Left hindlimb (tissue), 1 donor: Measurements from ENCODE around the gene DMC1.
"Not testable (repeated sequence)": the region's sequence is repeated elsewhere in the genome, so short reads cannot be mapped to it uniquely, and the experiment has no call there.

Source experiments
- DNase-seq: peaks from one replicate; pipeline ENCODE4 v3.0.0-alpha.2; 2018

Gene DMC1

DNA sequence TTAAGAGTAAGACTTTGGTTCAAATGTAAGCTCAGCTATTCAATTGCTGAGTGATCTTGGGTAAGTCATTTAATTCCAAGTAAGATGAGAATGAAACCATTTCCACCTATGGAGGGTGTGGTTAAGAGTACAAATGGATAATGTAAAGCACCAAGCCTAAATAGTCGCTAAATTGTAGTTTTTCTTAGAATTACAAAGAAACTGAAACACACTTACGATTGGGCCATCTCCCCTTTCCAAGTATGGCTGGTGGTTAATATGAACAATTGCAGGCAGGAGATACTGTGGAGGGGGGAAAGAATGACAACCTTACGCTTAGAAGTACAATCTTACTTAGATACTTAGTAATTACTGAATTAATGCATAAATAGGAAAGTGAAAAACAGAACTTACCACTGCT is 72.1 kb downstream of the DMC1 start:
- no peak for DNase-seq

- no peak for DNase-seq
Measured at GRCh38 chr22:38494939-38495338, 75.0 kb downstream of the DMC1 start.

GRCh38 chr22:38494498-38494897 is 75.5 kb downstream of the DMC1 start:
- DNase-seq = no peak

- DNase-seq = no peak
Measured at GRCh38 chr22:38491707-38492348, 78.2 kb downstream of the DMC1 start.

GRCh38 chr22:38490915-38491314 is 79.1 kb downstream of the DMC1 start:
- no peak for DNase-seq

DNA sequence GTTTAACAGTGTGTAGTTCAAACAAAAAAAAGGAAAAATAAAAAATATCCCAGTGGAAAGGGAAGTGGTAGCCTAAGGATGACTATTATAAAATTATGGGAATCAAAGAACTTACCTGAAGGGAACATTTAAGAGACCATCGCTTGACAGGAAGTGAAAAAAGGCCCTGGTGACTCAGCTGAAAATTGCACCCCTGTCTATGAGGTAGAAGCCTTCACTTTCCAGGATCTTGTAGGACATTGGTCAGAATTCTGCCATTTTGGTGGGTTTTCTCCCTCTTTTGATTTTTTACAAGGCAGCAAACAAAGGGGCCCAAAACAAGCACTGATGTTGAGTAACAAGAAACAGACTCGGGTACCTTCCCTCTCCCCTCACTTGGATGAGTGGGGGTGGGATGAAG is 79.5 kb downstream of the DMC1 start:
- DNase-seq = no peak

DNA sequence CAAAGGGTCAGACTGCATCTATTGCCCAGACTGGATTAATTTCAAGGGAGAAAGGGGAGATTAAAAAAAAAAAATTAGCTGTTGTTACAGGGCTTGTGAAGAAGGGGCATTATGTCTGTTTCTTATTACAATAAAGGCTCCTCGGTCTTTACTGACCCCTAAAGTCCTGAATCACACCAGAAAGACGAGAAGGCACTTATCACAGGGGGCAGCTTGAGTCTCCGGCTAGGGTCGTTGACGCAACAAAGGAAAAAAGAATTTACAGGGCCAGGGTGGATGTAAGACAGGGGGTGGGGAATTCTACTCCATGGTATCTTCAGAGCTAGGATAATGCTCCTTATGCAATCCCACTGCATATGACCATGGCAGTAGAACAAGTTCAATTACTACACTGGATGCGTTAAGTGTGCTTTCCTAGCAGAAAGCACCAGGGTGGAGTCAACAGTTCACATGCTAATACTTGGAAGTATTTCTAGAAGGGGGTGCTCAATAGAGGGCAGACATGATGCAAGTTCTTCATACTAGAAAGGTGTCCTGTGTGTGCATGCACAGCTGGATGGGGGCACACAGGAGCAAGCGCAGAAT is 80.3 kb downstream of the DMC1 start:
- no peak for DNase-seq

GRCh38 chr22:38489142-38489541 is 80.8 kb downstream of the DMC1 start:
- DNase-seq = no peak

GRCh38 chr22:38487946-38488345 is 82.0 kb downstream of the DMC1 start:
- DNase-seq = no peak

DNA sequence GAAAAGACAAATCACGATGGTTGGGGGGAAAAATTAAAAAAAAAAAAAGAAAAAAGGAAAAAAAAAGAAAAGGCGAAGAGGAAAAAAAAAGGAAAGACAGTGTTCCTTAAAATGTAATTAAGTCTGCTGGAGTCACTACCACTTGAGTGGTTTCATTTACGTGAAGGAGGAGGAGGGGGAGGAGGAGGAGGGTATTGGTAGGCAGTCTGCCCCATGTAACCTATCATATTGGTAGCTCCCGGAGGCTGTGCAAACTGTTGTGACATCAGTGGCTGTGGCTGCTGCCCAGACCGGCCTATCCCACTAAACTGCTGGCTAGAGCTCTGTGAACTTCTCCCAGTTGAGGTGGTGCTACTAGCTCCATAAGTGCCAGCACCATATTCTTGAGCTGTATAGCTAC is 84.2 kb downstream of the DMC1 start:
- DNase-seq = no peak

DNA sequence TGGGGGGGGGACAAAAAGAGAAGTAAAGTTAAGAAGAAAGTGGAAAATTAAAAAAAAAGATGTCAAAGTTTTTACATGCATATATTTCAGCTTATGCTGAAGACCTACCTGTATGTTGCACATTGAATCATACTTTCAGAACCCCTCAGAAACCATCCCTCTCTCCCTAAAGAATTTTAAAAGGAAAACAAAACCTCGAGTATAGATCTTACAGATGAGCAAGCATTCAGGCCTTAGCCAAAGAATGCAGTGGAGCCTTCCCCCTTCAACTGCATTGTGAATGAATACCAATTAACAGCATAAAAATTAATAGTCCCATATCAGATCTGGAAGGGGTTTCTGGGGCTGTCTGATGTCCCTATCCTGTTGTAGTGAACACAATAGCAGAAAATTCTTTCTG is 85.7 kb downstream of the DMC1 start:
- no peak for DNase-seq

DNA sequence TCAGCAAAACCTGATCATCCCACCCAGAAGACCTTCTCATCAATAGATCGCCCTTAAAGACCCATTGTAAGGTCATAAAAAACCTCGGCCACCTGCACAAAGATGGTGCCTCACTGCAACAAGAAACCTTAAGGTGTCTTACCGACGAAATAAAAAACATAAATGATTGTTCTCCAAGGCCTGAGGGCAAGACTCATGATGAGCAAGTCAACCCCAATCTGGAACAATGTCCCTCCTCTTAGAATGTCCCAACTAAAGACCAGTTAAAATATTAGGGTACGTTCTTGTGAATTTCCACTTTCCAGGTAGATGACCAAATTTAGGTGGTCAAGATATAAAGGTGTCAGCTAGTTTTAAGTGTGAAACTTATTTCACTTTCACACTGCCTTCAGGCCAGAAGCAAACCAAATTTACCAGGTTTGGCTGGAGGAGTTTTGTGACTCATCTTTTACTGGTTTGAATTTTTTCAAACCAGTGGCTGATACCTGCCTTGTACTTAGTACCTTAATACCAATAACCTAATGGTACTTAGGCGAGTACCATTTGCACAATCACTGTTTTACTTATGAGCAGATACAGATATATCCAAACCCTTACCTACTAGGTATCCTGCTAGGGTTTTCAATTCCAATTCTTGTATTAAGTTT is 87.2 kb downstream of the DMC1 start:
- DNase-seq = no peak

GRCh38 chr22:38481871-38482332 is 88.1 kb downstream of the DMC1 start:
- DNase-seq = no peak

DNA sequence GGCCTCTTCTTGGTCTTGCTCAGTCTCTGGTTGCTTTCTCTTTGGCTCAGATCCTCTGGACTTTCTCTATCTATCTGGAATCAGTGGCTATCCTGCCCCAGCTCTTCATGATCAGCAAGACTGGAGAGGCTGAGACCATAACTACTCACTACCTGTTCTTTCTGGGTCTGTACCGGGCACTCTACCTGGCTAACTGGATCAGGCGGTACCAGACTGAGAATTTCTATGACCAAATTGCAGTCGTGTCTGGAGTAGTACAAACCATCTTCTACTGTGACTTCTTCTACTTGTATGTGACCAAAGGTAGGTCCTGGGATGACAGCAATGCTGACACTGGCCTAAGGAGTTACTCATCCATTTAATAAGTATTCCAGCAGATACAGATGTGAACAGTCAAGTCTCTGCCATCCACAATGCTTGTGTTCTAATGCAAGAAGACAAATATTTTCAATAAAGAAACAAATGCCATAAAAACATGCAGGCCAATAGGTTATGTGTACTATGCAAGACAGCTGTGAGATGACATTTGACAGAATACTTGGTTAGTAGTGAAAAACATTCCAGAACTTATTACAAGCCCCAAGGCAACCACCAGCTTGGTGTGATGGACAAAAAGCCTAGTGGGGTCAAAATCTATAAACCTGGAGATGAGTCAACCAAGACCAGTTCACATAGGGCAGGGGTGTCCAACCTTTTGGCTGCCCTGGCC is 88.7 kb downstream of the DMC1 start:
- no peak for DNase-seq

DNA sequence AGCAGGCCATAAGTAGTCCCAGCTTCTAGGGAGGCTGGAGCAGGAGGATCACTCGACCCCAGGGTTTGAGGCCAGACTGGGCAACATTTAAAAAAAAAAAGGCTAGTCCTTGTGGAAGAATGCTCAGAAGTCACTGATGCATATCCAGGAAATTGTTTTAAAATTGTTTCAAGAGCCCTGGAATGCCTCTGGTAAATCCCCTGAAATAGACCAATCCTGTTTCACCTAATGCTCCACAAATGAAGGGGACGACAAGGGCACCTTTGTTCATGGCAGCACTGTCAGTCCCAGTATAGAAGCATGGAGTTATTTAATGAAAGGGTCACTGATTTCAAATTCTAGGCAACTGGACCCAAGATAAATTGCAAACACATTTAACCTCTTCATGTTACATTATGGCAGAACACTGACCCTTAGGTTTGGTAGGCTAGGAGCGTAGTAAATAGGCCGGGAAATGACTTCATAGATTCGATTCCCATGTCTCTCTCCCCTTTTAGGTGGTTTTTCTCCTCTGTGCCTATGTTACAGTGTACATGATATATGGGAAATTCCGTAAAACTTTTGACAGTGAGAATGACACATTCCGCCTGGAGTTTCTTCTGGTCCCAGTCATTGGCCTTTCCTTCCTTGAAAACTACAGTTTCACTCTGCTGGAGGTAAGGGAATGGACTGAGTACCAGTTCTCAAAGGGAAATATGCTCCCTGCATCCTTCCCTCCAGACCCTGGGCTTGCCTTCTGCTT is 90.7 kb downstream of the DMC1 start:
- no peak for DNase-seq

GRCh38 chr22:38477585-38477984 is 92.4 kb downstream of the DMC1 start:
- no peak for DNase-seq

DNA sequence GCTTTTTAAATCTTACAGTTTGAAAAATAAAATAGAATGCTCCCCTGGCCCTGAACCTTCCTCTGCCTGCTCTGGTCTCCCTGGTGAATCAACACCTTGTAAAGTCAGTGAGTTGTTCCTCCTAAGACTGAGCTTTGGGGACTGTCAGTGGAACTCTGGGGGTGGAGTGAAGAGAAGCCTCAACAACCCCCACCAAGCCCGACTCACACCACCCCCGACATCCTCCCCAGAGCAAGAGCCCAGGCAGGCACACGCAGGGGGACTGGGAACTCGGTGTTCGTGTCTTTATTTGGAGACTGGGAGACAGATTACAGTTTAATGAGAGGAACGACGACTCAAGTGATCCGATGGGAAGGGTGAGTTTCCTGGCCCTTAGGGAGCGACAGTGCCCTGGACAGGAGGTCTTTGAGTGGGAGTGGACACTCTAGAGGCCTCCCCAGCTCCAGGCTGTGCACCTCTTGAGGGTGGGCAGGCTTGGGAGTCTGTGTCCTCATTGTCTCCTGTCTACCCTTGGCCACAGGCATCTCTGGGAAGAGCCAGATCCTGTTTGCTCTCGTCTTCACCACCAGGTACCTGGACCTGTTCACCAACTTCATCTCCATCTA is 95.9 kb downstream of the DMC1 start:
- no peak for DNase-seq

DNA sequence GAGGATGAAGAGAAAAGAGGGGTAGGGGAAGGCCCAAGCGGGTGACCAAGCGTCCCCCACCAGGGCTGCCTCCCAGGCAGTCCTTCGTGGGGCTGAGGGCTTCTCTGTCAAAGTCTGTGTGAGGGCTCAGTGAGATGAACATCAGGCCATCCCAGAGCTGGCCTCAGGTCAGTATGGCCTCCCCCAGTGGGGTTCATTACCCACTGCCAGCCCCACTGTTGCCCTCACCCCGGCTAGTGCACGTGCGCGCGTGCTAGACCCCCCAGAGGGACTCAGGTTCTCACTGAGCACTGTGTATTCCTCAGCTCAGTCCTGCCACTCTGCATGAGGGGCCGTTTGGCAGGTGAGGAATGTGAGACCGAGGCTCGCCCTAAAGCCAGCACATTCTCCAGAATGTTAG is 98.7 kb downstream of the DMC1 start:
- DNase-seq = no peak

GRCh38 chr22:38470179-38470578 is 99.8 kb downstream of the DMC1 start:
- not testable (repeated sequence) for DNase-seq

GRCh38 chr22:38469306-38469781 is 100.6 kb downstream of the DMC1 start:
- DNase-seq = no peak
